Keratinocyte (primary cell): ENCODE data around the gene CDIPT. TPM values are rescaled to one million over a fixed set of nuclear protein-coding genes. Genes with fewer than 3 reads are reported as not detected.

ENCODE experiments used
- DNase-seq: peaks from one replicate; pipeline ENCODE4 v3.0.0-alpha.2; 2011; ENCODE audit warnings: low read depth, missing footprints, low spot score
- FAIRE-seq: peaks from 2 replicates; lab custom pipeline; 2011; peaks lifted over from hg19 to GRCh38; lab: Jason Lieb, UNC
- H2AFZ ChIP-seq: 2 replicates; pipeline ENCODE4 v1.6.0; 2012; ENCODE audit warnings: low read length, control low read depth, inconsistent platforms; ENCODE audit not compliant: control insufficient read depth
- H3K27ac ChIP-seq: 2 replicates; pipeline ENCODE4 v1.5.1; 2011; ENCODE audit warnings: low read length; ENCODE audit not compliant: control insufficient read depth, insufficient read depth
- H3K27me3 ChIP-seq: 3 replicates; pipeline ENCODE4 v1.6.0; 2011; ENCODE audit warnings: low read length; ENCODE audit not compliant: control insufficient read depth, insufficient read depth; ENCODE audit errors: extremely low read depth
- H3K36me3 ChIP-seq, 2 experiments: 2 replicates in 1 of 2; 3 replicates in 1 of 2; pipeline ENCODE4 v1.5.1; 2011; ENCODE audit warnings: low read length in 2 of 2, mild to moderate bottlenecking in 1 of 2; ENCODE audit not compliant: control insufficient read depth in 2 of 2, insufficient read depth in 2 of 2; ENCODE audit errors: extremely low read depth in 1 of 2
- H3K4me1 ChIP-seq: 3 replicates; pipeline ENCODE4 v1.5.1; 2011; ENCODE audit warnings: low read length; ENCODE audit not compliant: control insufficient read depth, insufficient read depth; ENCODE audit errors: extremely low read depth
- H3K4me2 ChIP-seq: 3 replicates; pipeline ENCODE4 v1.6.0; 2011; ENCODE audit warnings: low read depth, low read length; ENCODE audit not compliant: control insufficient read depth, insufficient read depth; ENCODE audit errors: extremely low read depth
- H3K4me3 ChIP-seq, 3 experiments: fragments of 200-600 bp in 1 of 3; sonication (generic) in 1 of 3; 2 replicates in 2 of 3; 3 replicates in 1 of 3; pipeline ENCODE4 v1.5.1; 2011 to 2016; ENCODE audit warnings: low read length in 3 of 3, mild to moderate bottlenecking in 3 of 3, control low read depth in 2 of 3, inconsistent platforms in 1 of 3, low read depth in 1 of 3, mixed read lengths in 1 of 3, mixed run types in 1 of 3, moderate library complexity in 1 of 3; ENCODE audit not compliant: control insufficient read depth in 2 of 3, insufficient read depth in 2 of 3; ENCODE audit errors: extremely low read depth in 1 of 3
- H3K79me2 ChIP-seq: 2 replicates; pipeline ENCODE4 v1.6.0; 2012; ENCODE audit warnings: low read length; ENCODE audit not compliant: control insufficient read depth, insufficient read depth
- H3K9ac ChIP-seq: 3 replicates; pipeline ENCODE4 v1.6.0; 2011; ENCODE audit warnings: low read length; ENCODE audit not compliant: control insufficient read depth, insufficient read depth; ENCODE audit errors: extremely low read depth
- H3K9me1 ChIP-seq: 3 replicates; pipeline ENCODE4 v1.6.0; 2011; ENCODE audit warnings: low read length; ENCODE audit not compliant: control insufficient read depth, insufficient read depth; ENCODE audit errors: extremely low read depth
- H3K9me3 ChIP-seq: 2 replicates; pipeline ENCODE4 v1.5.1; 2012; ENCODE audit warnings: low read depth, low read length; ENCODE audit not compliant: control insufficient read depth
- H4K20me1 ChIP-seq: 3 replicates; pipeline ENCODE4 v1.6.0; 2011; ENCODE audit warnings: low read length; ENCODE audit not compliant: control insufficient read depth, insufficient read depth; ENCODE audit errors: extremely low read depth
- EZH2 ChIP-seq: IDR thresholded peaks from one replicate; pipeline ENCODE4 v1.6.1; 2012; ENCODE audit warnings: inconsistent platforms, mild to moderate bottlenecking, low read length, moderate library complexity
- dilution Hi-C: fragments of 300-500 bp; cut with MboI; formaldehyde crosslinking; loops from one replicate; pipeline ENCODE4 v1.7.0; 2020; ENCODE audit warnings: low sequenced_read_pairs; ENCODE audit not compliant: extremely low pct_ligation_motif_present
- polyA plus RNA-seq, 5 experiments: library from polyadenylated mRNA; depleted of rRNA in 3 of 5; stranded (reverse) in 3 of 5; stranded (forward) in 1 of 5; unstranded in 1 of 5; fragments of >200 nt; gene quantifications; 1 replicate in 1 of 5; 2 replicates in 3 of 5; 3 replicates in 1 of 5; pipeline versions ENCODE4 v1.2.1 to v1.2.3, GENCODE V29; 2011 to 2012; ENCODE audit warnings: missing spikeins in 2 of 5, low read depth in 1 of 5, low replicate concordance in 1 of 5
- TF ChIP-seq, protein P1 (sequence below), 3 experiments: IDR thresholded peaks in 1 of 3; conservative IDR thresholded peaks in 1 of 3; optimal IDR thresholded peaks in 1 of 3; 2 replicates in 2 of 3; 3 replicates in 1 of 3; pipeline versions ENCODE3 to v1.5.1; 2011; ENCODE audit warnings: low read length in 3 of 3, mild to moderate bottlenecking in 3 of 3, moderate library complexity in 2 of 3, control low read depth in 1 of 3, inconsistent platforms in 1 of 3; ENCODE audit not compliant: insufficient read depth in 2 of 3; ENCODE audit errors: extremely low read depth in 1 of 3

Gene CDIPT
- polyA plus RNA-seq, 1 donor (not counting 4 experiments of a cell fraction or from before 2014, with no cell fraction given), result 49.5 TPM

DNA sequence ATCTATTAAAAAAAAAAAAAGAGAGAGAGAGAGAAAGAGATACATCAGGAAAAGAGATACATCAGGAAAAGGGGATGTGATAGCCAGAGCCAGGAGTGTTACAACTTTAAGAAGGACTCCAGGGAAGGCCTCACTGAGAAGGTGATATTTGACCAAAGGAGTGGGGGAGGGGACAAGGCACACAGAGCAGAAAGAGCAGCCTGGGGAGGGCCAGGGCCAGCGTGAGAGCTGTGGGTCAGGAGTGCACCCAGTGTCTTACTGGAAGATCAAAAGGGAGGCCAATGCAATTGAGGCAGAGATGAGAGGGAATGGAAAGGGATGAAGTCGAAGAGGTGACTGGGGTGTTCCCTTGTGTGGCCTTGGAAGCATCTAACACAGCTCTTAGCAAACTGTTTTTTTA, 44.9 kb upstream of the CDIPT start:
- no peaks in the 10 kb centered on the region for H4K20me1 ChIP-seq
- dilution Hi-C loops, result no loop called here
- H3K36me3 ChIP-seq, result peaks cover 0 to 3% of the 10 kb centered on the region in 2 experiments
- no peak for FAIRE-seq
- H3K4me2 ChIP-seq, result no peak overlapping the region
- H3K9ac ChIP-seq, result no peak overlapping the region
- H3K9me1 ChIP-seq, result no peaks in the 10 kb centered on the region
- H3K27me3 ChIP-seq, result no peaks in the 10 kb centered on the region
- H2AFZ ChIP-seq, result no peak overlapping the region
- H3K9me3 ChIP-seq, result no peaks in the 10 kb centered on the region
- DNase-seq, result no peak
- no peaks in the 10 kb centered on the region for H3K4me1 ChIP-seq
- no peaks in the 10 kb centered on the region for H3K79me2 ChIP-seq
- H3K4me3 ChIP-seq, result no peak overlapping the region
- H3K27ac ChIP-seq, result no peak overlapping the region
- TF ChIP-seq, protein P1, sequence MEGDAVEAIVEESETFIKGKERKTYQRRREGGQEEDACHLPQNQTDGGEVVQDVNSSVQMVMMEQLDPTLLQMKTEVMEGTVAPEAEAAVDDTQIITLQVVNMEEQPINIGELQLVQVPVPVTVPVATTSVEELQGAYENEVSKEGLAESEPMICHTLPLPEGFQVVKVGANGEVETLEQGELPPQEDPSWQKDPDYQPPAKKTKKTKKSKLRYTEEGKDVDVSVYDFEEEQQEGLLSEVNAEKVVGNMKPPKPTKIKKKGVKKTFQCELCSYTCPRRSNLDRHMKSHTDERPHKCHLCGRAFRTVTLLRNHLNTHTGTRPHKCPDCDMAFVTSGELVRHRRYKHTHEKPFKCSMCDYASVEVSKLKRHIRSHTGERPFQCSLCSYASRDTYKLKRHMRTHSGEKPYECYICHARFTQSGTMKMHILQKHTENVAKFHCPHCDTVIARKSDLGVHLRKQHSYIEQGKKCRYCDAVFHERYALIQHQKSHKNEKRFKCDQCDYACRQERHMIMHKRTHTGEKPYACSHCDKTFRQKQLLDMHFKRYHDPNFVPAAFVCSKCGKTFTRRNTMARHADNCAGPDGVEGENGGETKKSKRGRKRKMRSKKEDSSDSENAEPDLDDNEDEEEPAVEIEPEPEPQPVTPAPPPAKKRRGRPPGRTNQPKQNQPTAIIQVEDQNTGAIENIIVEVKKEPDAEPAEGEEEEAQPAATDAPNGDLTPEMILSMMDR (optimal IDR thresholded peaks at IDR 0.05 in 1 of 3, IDR thresholded peaks at IDR 0.05 in 1 of 3, conservative IDR thresholded peaks at IDR 0.05 in 1 of 3; ENCODE audit: extremely low read depth in 1 of 3, insufficient read depth in 2 of 3, low read length in 3 of 3), result no peak
- no peak for TF ChIP-seq EZH2

- no peaks in the 10 kb centered on the region for H3K27me3 ChIP-seq
- H3K36me3 ChIP-seq, result peaks cover 0 to 3% of the 10 kb centered on the region in 2 experiments
- DNase-seq, result no peak
- H3K27ac ChIP-seq, result no peak overlapping the region
- H3K9me1 ChIP-seq, result no peaks in the 10 kb centered on the region
- FAIRE-seq, result no peak
- no peak overlapping the region for H3K4me2 ChIP-seq
- dilution Hi-C loops, result no loop called here
- H3K4me1 ChIP-seq, result no peaks in the 10 kb centered on the region
- H4K20me1 ChIP-seq, result no peaks in the 10 kb centered on the region
- H3K4me3 ChIP-seq, result no peak overlapping the region
- H3K9ac ChIP-seq, result no peak overlapping the region
- TF ChIP-seq, protein P1 (optimal IDR thresholded peaks at IDR 0.05 in 1 of 3, IDR thresholded peaks at IDR 0.05 in 1 of 3, conservative IDR thresholded peaks at IDR 0.05 in 1 of 3; ENCODE audit: extremely low read depth in 1 of 3, insufficient read depth in 2 of 3, low read length in 3 of 3), result no peak
- no peak for TF ChIP-seq EZH2
- no peaks in the 10 kb centered on the region for H3K9me3 ChIP-seq
- no peak overlapping the region for H2AFZ ChIP-seq
- no peaks in the 10 kb centered on the region for H3K79me2 ChIP-seq
Observed at GRCh38 chr16:29906520-29907244, 43.7 kb upstream of the CDIPT start.
